ENCODE data around the gene C1orf185.
A peak's percentile ranks its signal among the peaks of the same experiment; 100 is the strongest.

Gene C1orf185

DNA sequence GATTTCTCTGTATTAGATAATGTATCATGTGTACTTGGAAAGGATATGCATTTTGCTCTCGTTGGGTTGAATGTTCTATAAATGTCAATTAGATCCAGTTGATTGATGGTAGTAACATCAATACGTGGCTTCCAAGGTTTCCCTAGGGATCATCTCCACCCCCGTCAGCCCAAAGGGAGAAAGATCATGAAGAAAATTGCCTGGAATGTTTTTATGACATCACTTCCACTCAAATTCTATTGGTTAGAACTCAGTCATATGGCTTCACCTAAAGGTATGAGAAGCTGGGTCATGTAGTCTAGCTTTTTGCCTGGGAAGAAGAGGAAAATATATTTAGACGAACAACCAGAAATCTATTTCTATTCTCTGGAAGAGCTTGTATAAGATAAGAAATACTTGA, at the start of gene C1orf185:
TSS of gene C1orf185 (plus strand) at position 253 of the 400 bp plus-strand sequence. CDS start at position 259, 6 bp downstream.
- no peaks in the 10 kb centered on the region for H3K79me2 ChIP-seq (ENCODE audit: control insufficient read depth, insufficient read depth, low read length, unreplicated experiment)
- H3K27ac ChIP-seq (ENCODE audit: low read depth, low read length): no peak within 1 kb of the TSS
- no peaks in the 10 kb centered on the region for H3K4me1 ChIP-seq (ENCODE audit: control insufficient read depth, insufficient read depth, low read length, unreplicated experiment)
- H3K4me3 ChIP-seq (ENCODE audit: low read depth, low read length): no peak within 1 kb of the TSS
- no peaks in the 10 kb centered on the region for H3K36me3 ChIP-seq (ENCODE audit: insufficient read depth, low read length)
- H3K27me3 ChIP-seq (ENCODE audit: insufficient read depth, low read length): no peaks in the 10 kb centered on the region
- peak within 1 kb of the TSS; percentile 36 for H2AFZ ChIP-seq (ENCODE audit: low read length, unreplicated experiment)

DNA sequence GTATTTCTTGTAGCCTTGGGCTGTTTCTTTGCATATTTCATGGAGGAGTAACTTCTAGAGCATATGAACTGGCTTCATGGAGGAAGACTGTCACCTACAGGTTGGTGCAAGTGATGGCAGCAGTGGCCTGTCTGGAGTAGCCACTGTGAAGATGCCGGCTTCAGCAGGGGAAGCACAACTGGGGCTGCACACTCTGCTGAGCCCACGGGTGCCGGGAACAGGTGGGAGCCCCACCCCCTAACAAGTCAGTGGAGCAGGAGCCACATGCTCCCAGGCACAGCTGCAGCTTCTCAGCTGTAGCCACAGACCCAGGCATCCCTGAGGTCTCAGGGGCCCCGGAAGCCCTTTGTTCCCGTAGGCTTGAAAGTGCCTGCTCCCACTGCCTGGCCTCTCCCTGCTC, 43.2 kb upstream of the C1orf185 start:
- no peak overlapping the region for H2AFZ ChIP-seq (ENCODE audit: low read length, unreplicated experiment)
- no peaks in the 10 kb centered on the region for H3K36me3 ChIP-seq (ENCODE audit: insufficient read depth, low read length)
- H3K27ac ChIP-seq (ENCODE audit: low read depth, low read length): no peak overlapping the region
- no peak overlapping the region for H3K4me3 ChIP-seq (ENCODE audit: low read depth, low read length)
- H3K4me1 ChIP-seq (ENCODE audit: control insufficient read depth, insufficient read depth, low read length, unreplicated experiment): peaks cover 28% of the 10 kb centered on the region
- H3K79me2 ChIP-seq (ENCODE audit: control insufficient read depth, insufficient read depth, low read length, unreplicated experiment): no peaks in the 10 kb centered on the region
- no peaks in the 10 kb centered on the region for H3K27me3 ChIP-seq (ENCODE audit: insufficient read depth, low read length)

DNA sequence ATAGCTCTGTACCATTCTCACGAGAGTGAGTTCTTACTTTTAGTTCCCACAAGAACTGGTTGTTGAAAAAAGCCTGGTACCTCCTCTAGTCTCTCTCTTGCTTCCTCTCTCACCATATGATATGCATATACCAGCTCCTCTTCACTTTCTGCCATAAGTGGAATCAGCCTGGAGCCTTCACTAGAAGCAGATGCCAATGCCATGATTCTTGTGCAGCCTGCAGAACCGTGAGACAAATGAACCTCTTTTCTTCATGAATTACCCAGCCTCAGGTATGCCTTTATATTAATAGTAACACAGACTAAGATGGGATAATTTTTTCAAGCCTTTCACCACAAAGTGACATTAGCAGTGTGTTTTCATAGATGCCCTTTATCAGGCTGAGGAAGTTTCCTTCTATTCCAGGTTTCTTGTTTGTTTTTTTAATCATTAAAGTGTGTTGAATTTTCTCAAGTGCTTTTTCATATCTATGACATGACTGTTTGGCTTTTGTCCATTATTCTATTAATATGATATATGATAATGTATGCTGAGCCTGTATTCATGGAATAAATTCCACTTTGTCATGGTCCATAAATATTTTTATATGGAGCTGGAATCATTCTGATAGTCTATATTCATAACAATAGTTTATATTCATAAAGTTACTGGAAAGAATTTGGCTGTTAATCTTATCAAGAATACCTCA, 40.7 kb upstream of the C1orf185 start:
- Histone ChIP-seq H3K4me1 (ENCODE audit: control insufficient read depth, insufficient read depth, low read length, unreplicated experiment) (peaks cover 28% of the 10 kb centered on the region), H3K79me2 (ENCODE audit: control insufficient read depth, insufficient read depth, low read length, unreplicated experiment) (no peaks in the 10 kb centered on the region), H3K27me3 (ENCODE audit: insufficient read depth, low read length) (no peaks in the 10 kb centered on the region), H3K36me3 (ENCODE audit: insufficient read depth, low read length) (no peaks in the 10 kb centered on the region), H3K4me3 (ENCODE audit: low read depth, low read length) (no peak overlapping the region), H2AFZ (ENCODE audit: low read length, unreplicated experiment) (no peak overlapping the region), H3K27ac (ENCODE audit: low read depth, low read length) (peak overlapping the region; percentile 93; the same call in 1 of the 2 replicates)

DNA sequence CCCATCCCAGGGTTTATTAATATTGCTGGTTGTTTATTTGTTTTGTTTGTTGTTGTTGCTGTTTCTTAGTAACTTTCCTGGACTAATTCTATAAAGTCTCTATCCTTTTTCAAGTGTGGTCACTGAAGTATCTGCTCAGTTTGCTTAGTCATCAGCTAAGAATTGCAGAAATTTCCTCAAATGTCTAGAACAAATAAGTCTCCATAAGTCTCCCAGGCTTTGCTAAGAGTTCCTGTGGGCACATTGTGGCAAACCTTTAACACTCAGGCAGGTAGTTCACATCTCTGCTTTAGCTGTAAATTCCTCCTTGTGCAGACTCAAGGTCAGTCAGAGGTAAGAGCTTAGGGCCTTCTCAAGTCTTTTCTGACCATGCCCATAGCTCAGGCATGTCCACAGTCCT, 38.9 kb upstream of the C1orf185 start:
- Histone ChIP-seq H3K4me3 (ENCODE audit: low read depth, low read length) (peak overlapping the region; percentile 29; the same call in 1 of the 2 replicates), H3K27ac (ENCODE audit: low read depth, low read length) (peak overlapping the region; percentile 93), H3K27me3 (ENCODE audit: insufficient read depth, low read length) (no peaks in the 10 kb centered on the region), H2AFZ (ENCODE audit: low read length, unreplicated experiment) (no peak overlapping the region), H3K4me1 (ENCODE audit: control insufficient read depth, insufficient read depth, low read length, unreplicated experiment) (peaks cover 28% of the 10 kb centered on the region), H3K79me2 (ENCODE audit: control insufficient read depth, insufficient read depth, low read length, unreplicated experiment) (no peaks in the 10 kb centered on the region), H3K36me3 (ENCODE audit: insufficient read depth, low read length) (no peaks in the 10 kb centered on the region)

DNA sequence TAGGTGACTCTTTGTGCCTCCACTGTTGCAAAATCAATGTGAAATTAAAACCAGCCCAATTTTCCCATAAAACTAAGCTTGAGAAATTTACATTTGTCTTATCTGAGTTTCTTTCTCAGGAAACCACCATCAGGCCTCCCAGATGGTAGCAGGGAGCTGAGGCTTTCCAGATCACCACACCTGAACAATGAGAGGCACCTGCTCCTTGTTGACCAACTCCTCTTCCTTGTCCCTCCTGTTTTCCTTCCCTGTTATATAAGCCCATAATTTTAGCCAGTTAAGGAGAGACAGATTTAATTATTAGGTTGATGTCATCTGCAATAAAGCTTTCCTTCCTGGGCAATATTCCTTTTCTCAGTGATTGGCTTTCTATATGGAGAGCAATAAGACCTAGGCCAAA, 32.0 kb upstream of the C1orf185 start:
- H2AFZ ChIP-seq (ENCODE audit: low read length, unreplicated experiment): no peak overlapping the region
- no peaks in the 10 kb centered on the region for H3K79me2 ChIP-seq (ENCODE audit: control insufficient read depth, insufficient read depth, low read length, unreplicated experiment)
- H3K4me3 ChIP-seq (ENCODE audit: low read depth, low read length): no peak overlapping the region
- H3K27ac ChIP-seq (ENCODE audit: low read depth, low read length): peak overlapping the region; percentile 79
- H3K27me3 ChIP-seq (ENCODE audit: insufficient read depth, low read length): no peaks in the 10 kb centered on the region
- H3K4me1 ChIP-seq (ENCODE audit: control insufficient read depth, insufficient read depth, low read length, unreplicated experiment): peaks cover 25% of the 10 kb centered on the region
- H3K36me3 ChIP-seq (ENCODE audit: insufficient read depth, low read length): no peaks in the 10 kb centered on the region

DNA sequence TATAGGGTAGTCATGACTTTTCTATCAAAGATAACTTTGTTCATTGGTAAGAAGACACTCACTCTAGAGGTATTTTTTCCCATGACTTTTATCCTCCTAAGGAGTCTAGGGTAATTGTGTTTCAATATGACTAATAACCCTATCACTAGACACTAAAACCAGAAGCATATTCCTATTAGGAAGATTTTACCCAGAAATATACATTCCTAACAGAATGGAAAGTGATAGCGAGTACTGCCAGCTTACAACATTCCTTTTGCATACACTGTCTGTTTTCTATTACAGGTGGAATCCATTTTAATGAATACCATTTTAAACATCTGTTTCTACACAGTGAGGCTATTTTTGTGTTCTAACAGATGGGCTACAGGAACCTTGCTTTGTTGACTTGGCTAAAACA, 31.4 kb upstream of the C1orf185 start:
- Histone ChIP-seq H2AFZ (ENCODE audit: low read length, unreplicated experiment) (peak overlapping the region; percentile 32), H3K4me3 (ENCODE audit: low read depth, low read length) (peak overlapping the region; percentile 46), H3K4me1 (ENCODE audit: control insufficient read depth, insufficient read depth, low read length, unreplicated experiment) (peaks cover 25% of the 10 kb centered on the region), H3K36me3 (ENCODE audit: insufficient read depth, low read length) (no peaks in the 10 kb centered on the region), H3K79me2 (ENCODE audit: control insufficient read depth, insufficient read depth, low read length, unreplicated experiment) (no peaks in the 10 kb centered on the region), H3K27ac (ENCODE audit: low read depth, low read length) (peak overlapping the region; percentile 79), H3K27me3 (ENCODE audit: insufficient read depth, low read length) (no peaks in the 10 kb centered on the region)

DNA sequence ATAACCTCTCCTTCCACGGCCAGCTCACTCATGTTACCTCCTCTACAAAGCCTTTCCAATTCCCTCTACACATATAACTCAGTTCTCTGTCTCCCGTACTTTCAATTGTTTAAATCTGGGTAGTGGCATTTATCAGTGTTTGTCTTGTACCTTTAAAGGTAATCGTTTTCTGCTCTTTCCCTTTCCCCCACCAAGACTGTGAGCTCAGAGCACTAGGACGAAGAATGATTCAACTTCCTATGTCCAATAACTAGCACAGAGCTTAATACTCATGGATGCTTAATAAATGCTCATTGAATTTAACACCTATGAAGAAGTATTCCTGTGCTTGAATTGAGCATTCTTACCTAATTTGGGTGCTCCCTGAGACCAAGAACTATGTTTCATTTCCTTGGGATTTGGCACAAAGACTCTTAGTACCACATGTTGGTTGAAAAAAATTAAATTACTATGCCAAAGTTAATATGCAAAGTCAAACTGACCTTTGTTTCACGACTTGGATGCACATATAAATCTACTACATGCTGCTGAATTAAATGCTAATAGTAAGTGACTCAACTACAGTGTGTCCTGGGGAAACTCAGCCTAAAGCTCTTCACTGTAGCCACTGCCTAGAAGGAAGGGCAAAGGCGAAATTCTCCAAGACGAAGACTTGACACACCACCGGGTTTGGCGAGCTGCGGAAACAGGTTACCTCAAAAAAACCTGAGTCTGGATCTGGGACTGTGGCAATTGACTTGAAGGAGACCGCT, 30.6 kb upstream of the C1orf185 start:
- Histone ChIP-seq H3K4me1 (ENCODE audit: control insufficient read depth, insufficient read depth, low read length, unreplicated experiment) (peaks cover 25% of the 10 kb centered on the region), H2AFZ (ENCODE audit: low read length, unreplicated experiment) (peak overlapping the region; percentile 32), H3K79me2 (ENCODE audit: control insufficient read depth, insufficient read depth, low read length, unreplicated experiment) (no peaks in the 10 kb centered on the region), H3K27ac (ENCODE audit: low read depth, low read length) (peak overlapping the region; percentile 79), H3K4me3 (ENCODE audit: low read depth, low read length) (peak overlapping the region; percentile 46), H3K36me3 (ENCODE audit: insufficient read depth, low read length) (no peaks in the 10 kb centered on the region), H3K27me3 (ENCODE audit: insufficient read depth, low read length) (no peaks in the 10 kb centered on the region)

DNA sequence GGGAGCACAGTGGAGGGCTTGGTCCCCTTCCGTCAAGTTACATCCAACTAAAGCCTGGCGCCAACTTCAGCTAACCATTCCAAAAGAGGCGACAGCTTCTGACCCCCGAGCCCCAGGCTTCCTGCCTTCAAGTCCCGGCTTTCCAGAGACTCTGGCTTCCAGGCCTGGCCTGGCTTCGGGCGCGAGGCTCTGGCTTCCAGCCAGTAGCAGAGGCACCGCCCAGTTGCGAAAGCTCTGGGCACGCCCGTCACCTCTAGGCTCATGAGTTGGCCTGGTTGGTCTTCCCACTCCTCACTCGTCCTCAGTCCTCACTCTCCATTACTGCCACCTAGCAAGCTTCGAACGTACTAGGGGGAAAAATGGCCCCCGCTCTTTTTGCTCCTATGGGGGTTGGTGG, 30.0 kb upstream of the C1orf185 start:
- Histone ChIP-seq H2AFZ (ENCODE audit: low read length, unreplicated experiment) (no peak overlapping the region), H3K4me1 (ENCODE audit: control insufficient read depth, insufficient read depth, low read length, unreplicated experiment) (peaks cover 25% of the 10 kb centered on the region), H3K36me3 (ENCODE audit: insufficient read depth, low read length) (no peaks in the 10 kb centered on the region), H3K79me2 (ENCODE audit: control insufficient read depth, insufficient read depth, low read length, unreplicated experiment) (no peaks in the 10 kb centered on the region), H3K4me3 (ENCODE audit: low read depth, low read length) (no peak overlapping the region), H3K27ac (ENCODE audit: low read depth, low read length) (no peak overlapping the region), H3K27me3 (ENCODE audit: insufficient read depth, low read length) (no peaks in the 10 kb centered on the region)

DNA sequence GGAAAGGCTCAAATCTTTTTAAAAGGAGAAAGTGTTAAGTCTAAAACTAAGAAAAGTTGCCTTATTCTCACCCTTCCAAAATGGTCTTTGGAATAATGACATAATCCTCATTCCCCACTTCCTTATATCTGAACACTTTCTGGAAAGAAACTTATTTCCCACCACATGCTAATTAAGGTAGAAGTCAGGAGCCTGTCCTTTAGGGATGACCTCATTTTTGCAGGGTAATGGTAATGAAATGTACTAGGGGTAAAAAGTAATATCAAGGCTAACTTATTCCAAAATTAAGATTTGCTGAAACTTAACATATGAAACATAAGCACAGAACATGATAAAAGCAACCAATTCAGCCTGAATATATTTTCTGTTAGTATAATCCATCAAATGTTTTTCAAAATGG, 29.4 kb upstream of the C1orf185 start:
- Histone ChIP-seq H3K27ac (ENCODE audit: low read depth, low read length) (no peak overlapping the region), H3K4me3 (ENCODE audit: low read depth, low read length) (no peak overlapping the region), H3K27me3 (ENCODE audit: insufficient read depth, low read length) (no peaks in the 10 kb centered on the region), H3K79me2 (ENCODE audit: control insufficient read depth, insufficient read depth, low read length, unreplicated experiment) (no peaks in the 10 kb centered on the region), H3K4me1 (ENCODE audit: control insufficient read depth, insufficient read depth, low read length, unreplicated experiment) (peaks cover 25% of the 10 kb centered on the region), H3K36me3 (ENCODE audit: insufficient read depth, low read length) (no peaks in the 10 kb centered on the region), H2AFZ (ENCODE audit: low read length, unreplicated experiment) (no peak overlapping the region)

DNA sequence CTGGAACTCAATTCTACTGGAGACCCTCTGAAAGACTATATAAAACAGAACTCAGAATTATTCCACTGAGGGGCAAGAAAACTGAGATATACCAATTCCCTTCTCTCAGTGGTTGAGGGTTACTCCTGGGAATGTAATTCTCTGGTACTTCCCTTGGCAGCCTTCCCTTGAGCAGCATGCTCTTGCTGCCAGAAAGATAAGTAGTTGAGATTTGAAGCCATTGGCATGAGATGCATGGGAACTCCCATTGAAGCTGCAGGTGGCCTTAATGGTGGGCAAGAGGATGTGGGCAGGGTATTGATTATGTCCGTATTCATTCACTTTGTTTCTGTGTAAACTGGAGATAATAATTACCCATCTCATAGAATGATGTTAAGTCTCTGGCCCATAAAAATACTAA, 28.6 kb upstream of the C1orf185 start:
- Histone ChIP-seq H3K4me3 (ENCODE audit: low read depth, low read length) (no peak overlapping the region), H3K36me3 (ENCODE audit: insufficient read depth, low read length) (no peaks in the 10 kb centered on the region), H3K27me3 (ENCODE audit: insufficient read depth, low read length) (no peaks in the 10 kb centered on the region), H3K4me1 (ENCODE audit: control insufficient read depth, insufficient read depth, low read length, unreplicated experiment) (peaks cover 25% of the 10 kb centered on the region), H3K27ac (ENCODE audit: low read depth, low read length) (no peak overlapping the region), H3K79me2 (ENCODE audit: control insufficient read depth, insufficient read depth, low read length, unreplicated experiment) (no peaks in the 10 kb centered on the region), H2AFZ (ENCODE audit: low read length, unreplicated experiment) (no peak overlapping the region)
